Muscle of back (tissue), 11 donors: ENCODE measurements around the gene PER1. TPM values are rescaled to one million over a fixed set of nuclear protein-coding genes. Genes with fewer than 3 reads are reported as not detected.
"Not testable (repeated sequence)": the region's sequence is repeated elsewhere in the genome, so short reads cannot be mapped to it uniquely, and the experiment has no call there.

ENCODE experiments used
- DNase-seq, 3 donors: peaks; one replicate each; pipeline versions ENCODE4 v3.0.0 to v3.0.0-alpha.2; 2013
- polyA plus RNA-seq, 10 donors: library from polyadenylated mRNA; unstranded; fragments of 120-200 nt; gene quantifications; one replicate each; pipeline ENCODE4 v1.2.1, GENCODE V29; 2013; ENCODE audit not compliant: insufficient read length in 10 of 10

PER1 gene
- polyA plus RNA-seq, 10 donors: 31.8 to 90.5 (median 56.4) TPM

GRCh38 chr17:8175795-8176196 lies 23.6 kb upstream of the PER1 start:
- no peak for DNase-seq

GRCh38 chr17:8173871-8174322 lies 21.7 kb upstream of the PER1 start:
- DNase-seq: no peak

- DNase-seq: peak; percentile 91 to 97 (median 96)
These were observed 21.1 kb upstream of the PER1 start for GRCh38 chr17:8173056-8173870.

DNA sequence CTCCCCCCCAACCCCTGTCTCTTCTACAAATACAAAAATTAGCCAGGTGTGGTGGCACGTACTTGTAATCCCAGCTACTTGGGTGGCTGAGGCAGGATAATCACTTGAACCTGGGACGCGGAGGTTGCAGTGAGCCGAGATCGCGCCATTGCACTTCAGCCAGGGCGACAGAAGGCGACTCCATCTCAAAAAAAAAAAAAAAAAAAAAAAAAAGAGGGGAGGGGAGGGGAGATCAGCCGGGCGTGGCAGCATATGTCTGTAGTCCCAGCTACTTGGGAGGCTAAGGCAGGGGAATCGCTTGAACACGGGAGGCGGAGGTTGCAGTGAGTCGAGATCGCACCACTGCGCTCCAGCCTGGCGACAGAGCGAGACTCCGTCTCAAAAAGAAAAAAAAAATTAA lies 18.0 kb upstream of the PER1 start:
- not testable (repeated sequence) for DNase-seq

GRCh38 chr17:8167526-8167925 lies 15.3 kb upstream of the PER1 start:
- no peak for DNase-seq

DNA sequence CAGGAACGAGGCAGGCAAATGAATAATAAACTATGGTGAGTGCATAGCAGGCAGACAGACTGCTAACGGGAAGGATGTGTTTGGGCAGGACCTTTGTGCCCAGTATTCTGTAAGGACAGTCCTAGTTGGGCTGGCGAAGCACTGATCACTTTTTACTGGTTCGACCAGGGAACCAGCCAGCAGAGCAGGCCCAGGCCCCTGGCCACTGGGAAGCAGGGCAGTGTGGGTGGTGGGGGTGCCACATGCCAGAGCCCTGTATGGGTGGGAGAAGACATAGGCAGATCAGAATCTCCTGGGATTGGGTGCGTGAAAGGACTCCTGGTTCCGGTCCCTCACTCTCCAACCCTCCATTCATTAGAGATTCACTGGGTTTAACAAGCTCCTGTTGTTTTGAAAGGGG lies 14.5 kb upstream of the PER1 start:
- no peak for DNase-seq

- DNase-seq: no peak
These were observed 12.6 kb upstream of the PER1 start for GRCh38 chr17:8164815-8165131.

- peak in 1 of 3 donors; percentile 80 for DNase-seq
These were observed 12.0 kb upstream of the PER1 start for GRCh38 chr17:8163978-8164814.

DNA sequence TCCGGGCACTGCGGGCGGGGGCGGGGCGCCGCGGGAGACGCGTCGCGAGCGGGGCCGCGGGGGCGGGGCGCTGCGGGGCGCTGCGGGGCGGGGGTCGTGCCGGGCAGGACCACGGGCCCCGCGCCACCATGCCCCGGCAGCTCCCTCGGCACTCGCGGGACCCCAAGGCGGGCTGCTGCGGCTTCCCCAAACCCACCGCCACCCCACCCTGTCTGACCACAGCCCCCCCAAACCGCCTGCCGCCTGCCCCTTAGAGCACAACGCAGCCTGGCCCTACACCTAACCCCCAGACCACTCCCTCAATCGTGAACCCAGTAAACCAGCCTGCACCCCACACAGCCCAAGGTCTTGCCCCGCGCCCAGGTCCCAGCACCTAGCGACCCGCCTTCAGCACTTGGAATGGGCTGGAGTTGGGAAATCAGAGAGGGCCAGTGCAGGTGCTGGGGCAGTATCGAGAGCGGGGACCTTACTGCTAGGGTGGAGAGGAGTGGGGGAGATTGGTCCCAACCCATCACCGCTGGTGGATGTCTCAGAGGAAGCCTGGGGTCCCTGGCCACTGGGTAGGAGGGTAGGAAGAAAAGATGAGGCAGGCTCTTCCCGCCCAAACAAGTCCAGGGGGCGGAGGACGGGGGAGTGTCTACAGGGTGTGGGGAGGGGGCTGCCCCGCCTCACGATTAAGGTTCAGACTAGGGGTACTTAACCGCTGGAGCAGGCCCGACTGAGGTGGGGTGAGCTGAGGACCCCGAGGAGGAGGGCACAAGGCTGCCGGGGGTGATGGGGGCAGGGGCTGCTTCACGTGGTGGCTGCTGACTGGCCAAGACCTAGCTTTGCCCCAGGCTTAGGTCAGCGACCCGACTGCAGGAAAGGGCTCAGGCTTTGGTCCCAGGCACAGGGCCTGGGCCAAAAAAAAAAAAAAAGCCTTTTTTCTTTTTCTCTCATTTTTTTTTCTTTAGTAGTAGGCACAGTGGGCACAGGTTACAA lies 11.1 kb upstream of the PER1 start:
- peak in 2 of 3 donors; percentile 79 to 82 for DNase-seq

DNA sequence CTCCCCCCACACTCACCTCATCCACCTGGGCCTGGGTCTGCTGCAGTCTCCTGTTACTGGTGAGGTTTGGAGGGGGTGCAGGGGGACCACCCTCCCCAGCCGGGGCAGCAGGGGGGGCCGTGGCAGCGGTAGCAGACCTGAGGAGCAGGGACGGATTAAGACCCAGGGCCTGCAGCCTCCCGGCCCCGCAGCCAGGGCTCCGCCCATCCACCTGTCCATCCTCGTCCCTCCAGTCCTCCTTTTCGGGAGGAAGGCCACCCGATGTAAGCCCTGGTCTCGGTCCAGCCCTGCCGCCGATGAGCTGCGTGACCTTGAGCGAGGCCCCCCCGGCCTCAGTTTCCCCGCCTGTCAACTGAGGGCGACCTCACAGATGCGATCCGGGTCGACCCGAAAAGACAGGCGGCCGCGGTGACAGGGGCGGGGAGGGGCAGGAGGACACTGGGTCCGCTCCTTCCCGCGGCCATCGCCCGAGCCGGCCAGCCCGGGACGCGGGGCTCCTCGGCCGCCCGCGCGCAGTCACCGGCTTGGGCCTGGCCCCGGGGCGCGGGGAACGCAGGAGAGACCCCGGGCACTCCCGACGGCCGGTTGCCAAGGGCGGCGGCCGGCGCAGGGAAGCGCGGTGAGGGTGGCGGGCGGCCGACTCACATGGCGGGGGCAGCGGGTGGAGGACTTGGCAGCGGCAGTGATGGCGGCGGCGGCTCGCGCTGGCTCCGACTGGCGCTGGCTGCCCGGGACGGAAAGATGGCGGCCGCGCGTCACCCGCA lies 10.2 kb upstream of the PER1 start, which contains the start of gene VAMP2:
VAMP2 (minus strand) TSS at position 716 of the 764 bp plus-strand sequence; CDS start at position 647, 69 bp downstream.
- peak in 2 of 3 donors; percentile 83 to 93 for DNase-seq

- peak in 1 of 3 donors; percentile 43 for DNase-seq
These were observed 9.4 kb upstream of the PER1 start for GRCh38 chr17:8161289-8162232.

DNA sequence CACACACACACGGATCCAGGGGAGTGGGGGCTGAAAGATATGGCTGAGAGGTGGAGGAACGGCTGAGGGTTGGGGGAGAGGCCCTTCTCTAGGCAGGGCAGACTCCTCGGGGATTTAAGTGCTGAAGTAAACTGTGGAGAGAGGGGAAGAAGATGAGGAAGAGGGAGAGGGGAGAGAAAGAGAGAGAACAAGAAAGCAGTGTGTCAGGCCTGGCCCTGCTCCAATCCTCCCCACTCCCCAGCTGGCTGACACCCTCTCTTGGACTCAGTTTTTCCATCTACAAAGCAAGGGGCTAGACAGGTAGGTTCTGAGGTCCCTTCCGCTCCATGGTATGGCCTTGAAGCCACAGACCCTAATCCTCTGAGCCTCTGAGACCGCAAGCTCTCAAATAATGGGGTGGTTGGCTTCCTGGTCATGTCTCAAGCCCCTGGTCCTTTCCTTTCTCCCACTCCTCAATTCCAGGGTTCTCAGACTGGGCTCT lies 8.6 kb upstream of the PER1 start:
- DNase-seq: peak in 1 of 3 donors; percentile 16

DNA sequence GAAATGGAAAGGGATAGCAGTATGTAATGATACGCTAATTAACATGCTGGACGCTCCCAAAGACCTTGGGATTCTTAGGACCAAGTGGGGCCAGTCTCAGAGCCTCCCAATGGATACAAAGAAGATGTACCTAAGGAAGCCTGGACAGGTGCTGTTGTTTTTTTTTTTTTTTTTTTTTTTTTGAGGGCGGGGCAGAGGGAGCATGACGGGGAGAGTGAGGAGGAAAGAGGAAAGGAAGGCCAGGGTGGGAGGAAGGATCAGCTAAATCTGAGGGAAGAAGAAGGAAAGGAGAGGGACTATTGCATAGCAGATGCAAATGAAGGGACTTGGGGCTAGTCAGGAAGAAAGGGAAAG lies 8.0 kb upstream of the PER1 start:
- peak in 1 of 3 donors; percentile 24 for DNase-seq

GRCh38 chr17:8159459-8160223 lies 7.4 kb upstream of the PER1 start:
- peak in 1 of 3 donors; percentile 16 for DNase-seq

- no peak for DNase-seq
These were observed 6.8 kb upstream of the PER1 start for GRCh38 chr17:8159032-8159400.

GRCh38 chr17:8158267-8159031 lies 6.2 kb upstream of the PER1 start:
- peak; percentile 84 to 93 (median 90) for DNase-seq

GRCh38 chr17:8156246-8156992 lies 4.2 kb upstream of the PER1 start:
- DNase-seq: peak; percentile 100
